ENCODE measurements around the gene RNF38. TPM values are rescaled to one million over a fixed set of nuclear protein-coding genes. Genes with fewer than 3 reads are reported as not detected.

Gene RNF38
- total and polyA plus RNA-seq, 7 donors, result 7.6 to 36.9 (median 18.7) TPM

- no peak for DNase-seq
- intact Hi-C loops (cut with DNase I), result no loop called here
- WGBS, 3 donors, result 82 to 88% (median 86%) methylated on average over 3 of the region's 3 CpGs
- Histone ChIP-seq H3K27ac (no peak overlapping the region), H3K27me3 (ENCODE audit: insufficient read depth in 3 of 3, low read length in 2 of 3) (no peaks in the 10 kb centered on the region), H3K4me1 (no peaks in the 10 kb centered on the region), H3K4me3 (no peak overlapping the region), H3K9me3 (no peaks in the 10 kb centered on the region), H3K36me3 (ENCODE audit: insufficient read depth in 1 of 2, low read depth in 1 of 2) (peaks cover 16 to 73% of the 10 kb centered on the region in 2 donors)
- TF ChIP-seq CTCF (IDR thresholded peaks at IDR 0.05), result no peak
- no peak for ATAC-seq
These were observed 63.8 kb downstream of the RNF38 start for GRCh38 chr9:36336131-36336907.

GRCh38 chr9:36332006-36332405, 68.1 kb downstream of the RNF38 start:
- WGBS, 3 donors, result 30 to 50% (median 46%) methylated on average over 2 of the region's 2 CpGs
- intact Hi-C loops (cut with DNase I), result no loop called here

GRCh38 chr9:36328798-36329411, 71.2 kb downstream of the RNF38 start:
- peaks cover 0 to 4% of the 10 kb centered on the region in 2 donors for H3K36me3 ChIP-seq (ENCODE audit: insufficient read depth in 1 of 2, low read depth in 1 of 2)
- DNase-seq, result no peak
- TF ChIP-seq CTCF (IDR thresholded peaks at IDR 0.05), result peak; percentile 76
- no peaks in the 10 kb centered on the region for H3K27me3 ChIP-seq (ENCODE audit: insufficient read depth in 3 of 3, low read length in 2 of 3)
- no peaks in the 10 kb centered on the region for H3K4me1 ChIP-seq
- 26 to 35% (median 32%) methylated on average over 9 of the region's 9 CpGs for WGBS, 3 donors
- peak; percentile 57 to 81 (median 66) for ATAC-seq
- no peak overlapping the region for H3K27ac ChIP-seq
- H3K4me3 ChIP-seq, result no peak overlapping the region
- H3K9me3 ChIP-seq, result no peaks in the 10 kb centered on the region
- intact Hi-C loops (cut with DNase I), result loop anchor here (2.0 to 5.0 kb wide), 4 partner anchors 82 to 227 kb away; partner anchors contain the start of gene CLTA (in 2 of the 2)

More at GRCh38 chr9:36332006-36332405, 68.1 kb downstream of the RNF38 start:
- H3K4me1 ChIP-seq, result no peaks in the 10 kb centered on the region
- no peak overlapping the region for H3K27ac ChIP-seq
- no peaks in the 10 kb centered on the region for H3K9me3 ChIP-seq
- H3K27me3 ChIP-seq (ENCODE audit: insufficient read depth in 3 of 3, low read length in 2 of 3), result no peaks in the 10 kb centered on the region
- TF ChIP-seq CTCF (IDR thresholded peaks at IDR 0.05), result no peak
- H3K36me3 ChIP-seq (ENCODE audit: insufficient read depth in 1 of 2, low read depth in 1 of 2), result peaks cover 4 to 31% of the 10 kb centered on the region in 2 donors
- H3K4me3 ChIP-seq, result no peak overlapping the region
- ATAC-seq (no peak), DNase-seq (no peak)

- ATAC-seq, result no peak
- whole genome bisulfite sequencing, 3 donors, result 82 to 87% (median 84%) methylated on average over 24 of the region's 24 CpGs
- peak; percentile 41 to 58 for DNase-seq
- Histone ChIP-seq H3K4me1 (no peaks in the 10 kb centered on the region), H3K27ac (no peak overlapping the region), H3K27me3 (ENCODE audit: insufficient read depth in 3 of 3, low read length in 2 of 3) (peaks cover 0 to 2% (median 0%) of the 10 kb centered on the region in 3 donors), H3K36me3 (ENCODE audit: insufficient read depth in 1 of 2, low read depth in 1 of 2) (no peaks in the 10 kb centered on the region), H3K4me3 (no peak overlapping the region), H3K9me3 (no peaks in the 10 kb centered on the region)
- no peak for TF ChIP-seq CTCF (IDR thresholded peaks at IDR 0.05)
- intact Hi-C loops (cut with DNase I), result loop anchor here (5.0 kb wide), 3 partner anchors 78 to 223 kb away; partner anchors contain the start of gene CLTA (in 2 of the 2)
These were observed 74.8 kb downstream of the RNF38 start for GRCh38 chr9:36325081-36325828.

Data from psoas muscle (tissue), 8 donors.